Measurements from ENCODE around the gene DPF3.

DNA sequence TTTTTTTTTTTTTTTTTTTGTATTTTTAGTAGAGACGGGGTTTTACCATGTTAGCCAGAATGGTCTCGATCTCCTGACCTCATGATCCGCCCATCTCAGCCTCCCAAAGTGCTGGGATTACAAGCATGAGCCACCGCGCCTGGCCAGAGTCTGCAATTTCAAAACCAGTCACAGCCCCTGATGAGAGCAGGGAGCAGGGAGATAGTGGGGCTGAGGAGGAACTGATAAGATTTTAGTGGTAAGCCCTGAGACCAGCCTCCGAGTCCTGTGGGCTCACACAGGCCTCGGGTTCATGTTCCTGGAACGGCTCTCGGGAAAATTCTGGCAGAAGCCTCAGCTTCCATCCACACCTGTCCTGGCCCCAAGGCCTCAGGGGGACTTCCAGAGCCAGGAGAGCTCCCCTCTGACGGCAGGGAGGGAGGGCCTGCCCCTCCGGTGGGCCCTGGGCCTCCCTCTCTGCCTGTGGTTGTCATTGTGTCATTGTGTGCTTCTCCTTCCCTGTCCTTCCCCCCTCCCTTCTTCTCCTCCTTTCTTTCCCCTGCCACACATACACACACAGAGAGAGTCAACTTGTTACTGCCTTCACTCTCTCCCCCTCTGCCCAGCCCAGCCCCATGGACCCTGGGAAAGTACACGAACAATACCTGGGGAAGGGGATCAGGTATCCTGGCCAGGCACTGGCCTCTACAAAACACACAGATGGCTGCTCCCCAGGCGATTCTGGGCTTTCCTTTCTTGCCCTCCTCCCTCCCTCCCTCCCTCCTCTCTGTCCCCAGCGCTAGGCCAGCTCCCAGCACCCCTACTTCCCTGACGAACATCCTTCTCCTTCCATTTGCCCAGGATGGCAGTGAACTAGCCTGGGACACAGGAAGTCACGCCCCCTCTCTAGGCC, 294.1 kb downstream of the DPF3 start:
- TF ChIP-seq, protein P1, sequence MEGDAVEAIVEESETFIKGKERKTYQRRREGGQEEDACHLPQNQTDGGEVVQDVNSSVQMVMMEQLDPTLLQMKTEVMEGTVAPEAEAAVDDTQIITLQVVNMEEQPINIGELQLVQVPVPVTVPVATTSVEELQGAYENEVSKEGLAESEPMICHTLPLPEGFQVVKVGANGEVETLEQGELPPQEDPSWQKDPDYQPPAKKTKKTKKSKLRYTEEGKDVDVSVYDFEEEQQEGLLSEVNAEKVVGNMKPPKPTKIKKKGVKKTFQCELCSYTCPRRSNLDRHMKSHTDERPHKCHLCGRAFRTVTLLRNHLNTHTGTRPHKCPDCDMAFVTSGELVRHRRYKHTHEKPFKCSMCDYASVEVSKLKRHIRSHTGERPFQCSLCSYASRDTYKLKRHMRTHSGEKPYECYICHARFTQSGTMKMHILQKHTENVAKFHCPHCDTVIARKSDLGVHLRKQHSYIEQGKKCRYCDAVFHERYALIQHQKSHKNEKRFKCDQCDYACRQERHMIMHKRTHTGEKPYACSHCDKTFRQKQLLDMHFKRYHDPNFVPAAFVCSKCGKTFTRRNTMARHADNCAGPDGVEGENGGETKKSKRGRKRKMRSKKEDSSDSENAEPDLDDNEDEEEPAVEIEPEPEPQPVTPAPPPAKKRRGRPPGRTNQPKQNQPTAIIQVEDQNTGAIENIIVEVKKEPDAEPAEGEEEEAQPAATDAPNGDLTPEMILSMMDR (IDR thresholded peaks at IDR 0.05): no peak
- no peak for TF ChIP-seq CHD4 (IDR thresholded peaks at IDR 0.05; ENCODE audit: borderline replicate concordance)
- TF ChIP-seq KDM5A (IDR thresholded peaks at IDR 0.05): no peak
- no peak for TF ChIP-seq CHD2 (IDR thresholded peaks at IDR 0.05; ENCODE audit: low read length, partially characterized antibody)
- TF ChIP-seq RCOR1 (IDR thresholded peaks at IDR 0.05; ENCODE audit: low read depth, low read length): no peak
- no peak for TF ChIP-seq RNF2 (IDR thresholded peaks at IDR 0.05; ENCODE audit: borderline replicate concordance, low read depth)
- TF ChIP-seq POLR2A (IDR thresholded peaks at IDR 0.05; ENCODE audit: low read length): no peak
- TF ChIP-seq MYC (IDR thresholded peaks at IDR 0.05; ENCODE audit: borderline replicate concordance, low read length): no peak
- no peak for TF ChIP-seq NR3C1 (IDR thresholded peaks at IDR 0.05)
- TF ChIP-seq, protein P2, sequence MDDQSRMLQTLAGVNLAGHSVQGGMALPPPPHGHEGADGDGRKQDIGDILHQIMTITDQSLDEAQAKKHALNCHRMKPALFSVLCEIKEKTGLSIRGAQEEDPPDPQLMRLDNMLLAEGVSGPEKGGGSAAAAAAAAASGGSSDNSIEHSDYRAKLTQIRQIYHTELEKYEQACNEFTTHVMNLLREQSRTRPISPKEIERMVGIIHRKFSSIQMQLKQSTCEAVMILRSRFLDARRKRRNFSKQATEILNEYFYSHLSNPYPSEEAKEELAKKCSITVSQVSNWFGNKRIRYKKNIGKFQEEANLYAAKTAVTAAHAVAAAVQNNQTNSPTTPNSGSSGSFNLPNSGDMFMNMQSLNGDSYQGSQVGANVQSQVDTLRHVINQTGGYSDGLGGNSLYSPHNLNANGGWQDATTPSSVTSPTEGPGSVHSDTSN (IDR thresholded peaks at IDR 0.05): no peak
- TF ChIP-seq HDAC2 (IDR thresholded peaks at IDR 0.05): no peak
- TF ChIP-seq HOXB13 (CRISPR knock-in tag; IDR thresholded peaks at IDR 0.05; ENCODE audit: low read depth): no peak
- no peak for TF ChIP-seq EP300 (IDR thresholded peaks at IDR 0.05)

All from A549 (cell line).